Measurements from ENCODE around the gene ZNF662.
A peak's percentile ranks its signal among the peaks of the same experiment; 100 is the strongest.

ZNF662 gene

GRCh38 chr3:42887084-42887483 is 18.9 kb upstream of the ZNF662 start:
- DNase-seq (ENCODE audit: low read depth) = no peak

GRCh38 chr3:42891042-42891441 is 14.9 kb upstream of the ZNF662 start:
- DNase-seq (ENCODE audit: low read depth) = no peak

- DNase-seq (ENCODE audit: low read depth) = peak; percentile 31
These were observed 13.8 kb upstream of the ZNF662 start for GRCh38 chr3:42892169-42892568.

GRCh38 chr3:42892807-42893206 is 13.1 kb upstream of the ZNF662 start:
- DNase-seq (ENCODE audit: low read depth) = no peak

GRCh38 chr3:42894698-42895579 is 11.0 kb upstream of the ZNF662 start:
- no peak for DNase-seq (ENCODE audit: low read depth)

- no peak for DNase-seq (ENCODE audit: low read depth)
These were observed 10.4 kb upstream of the ZNF662 start for GRCh38 chr3:42895580-42895868.

GRCh38 chr3:42898896-42899675 is 6.9 kb upstream of the ZNF662 start:
- DNase-seq (ENCODE audit: low read depth) = no peak

GRCh38 chr3:42900226-42901072 is 5.5 kb upstream of the ZNF662 start:
- DNase-seq (ENCODE audit: low read depth) = no peak

GRCh38 chr3:42901073-42901415 is 4.9 kb upstream of the ZNF662 start:
- DNase-seq (ENCODE audit: low read depth) = no peak

GRCh38 chr3:42902257-42902656 is 3.7 kb upstream of the ZNF662 start:
- no peak for DNase-seq (ENCODE audit: low read depth)

- DNase-seq (ENCODE audit: low read depth) = no peak
These were observed 1.9 kb upstream of the ZNF662 start for GRCh38 chr3:42904076-42904475.

- no peak for DNase-seq (ENCODE audit: low read depth)
These were observed 237 bp upstream of the ZNF662 start for GRCh38 chr3:42905740-42906069.

- DNase-seq (ENCODE audit: low read depth) = peak; percentile 8
These were observed 874 bp downstream of the ZNF662 start for GRCh38 chr3:42906848-42907183.

GRCh38 chr3:42908675-42909074 is 2.7 kb downstream of the ZNF662 start:
- no peak for DNase-seq (ENCODE audit: low read depth)

GRCh38 chr3:42911551-42911950 is 5.6 kb downstream of the ZNF662 start:
- no peak for DNase-seq (ENCODE audit: low read depth)

- DNase-seq (ENCODE audit: low read depth) = no peak
These were observed 9.0 kb downstream of the ZNF662 start for GRCh38 chr3:42914771-42915515.

GRCh38 chr3:42923606-42924005 is 17.7 kb downstream of the ZNF662 start:
- no peak for DNase-seq (ENCODE audit: low read depth)

- no peak for DNase-seq (ENCODE audit: low read depth)
These were observed 20.4 kb downstream of the ZNF662 start for GRCh38 chr3:42926310-42926709.

GRCh38 chr3:42934111-42934510 is 28.2 kb downstream of the ZNF662 start:
- DNase-seq (ENCODE audit: low read depth) = no peak

- DNase-seq (ENCODE audit: low read depth) = no peak
These were observed 29.0 kb downstream of the ZNF662 start for GRCh38 chr3:42934910-42935309.

- DNase-seq (ENCODE audit: low read depth) = no peak
These were observed 29.5 kb downstream of the ZNF662 start for GRCh38 chr3:42935472-42935871.

Data from iris pigment epithelial cell (primary cell).